Right atrium auricular region (tissue), 2 donors: ENCODE measurements around the gene AKAP13. TPM values are rescaled to one million over a fixed set of nuclear protein-coding genes. Genes with fewer than 3 reads are reported as not detected.

ENCODE experiments used
- DNase-seq: peaks from one replicate; pipeline ENCODE4 v3.0.0-alpha.2; 2019; ENCODE audit warnings: low spot score
- H3K27ac ChIP-seq, 2 donors: fragments of 200-600 bp; sonication (generic); 1 replicate in 1 of 2; 2 replicates in 1 of 2; pipeline ENCODE4 v1.5.1; 2016 to 2019
- H3K27me3 ChIP-seq, 2 donors: fragments of 200-600 bp; sonication (generic); one replicate each; pipeline versions ENCODE4 v1.5.1 to v1.6.0; 2017 to 2019
- H3K36me3 ChIP-seq: fragments of 200-600 bp; sonication (generic); one replicate; pipeline ENCODE4 v1.5.1; 2016
- H3K4me1 ChIP-seq, 2 donors: fragments of 200-600 bp; sonication (generic); one replicate each; pipeline versions ENCODE4 v1.5.1 to v1.6.0; 2017 to 2019
- H3K4me3 ChIP-seq, 2 donors: fragments of 200-600 bp; sonication (generic); 1 replicate in 1 of 2; 2 replicates in 1 of 2; pipeline ENCODE4 v1.5.1; 2017 to 2019; ENCODE audit warnings: mild to moderate bottlenecking in 1 of 2, moderate library complexity in 1 of 2
- H3K9me3 ChIP-seq, 2 donors: fragments of 200-600 bp; sonication (generic); one replicate each; pipeline ENCODE4 v1.5.1; 2019
- CTCF ChIP-seq, 2 donors: fragments of 200-600 bp; sonication (generic); IDR thresholded peaks; one replicate each; pipeline ENCODE4 v1.5.1; 2019; ENCODE audit warnings: antibody characterized with exemption in 2 of 2
- total RNA-seq, 2 donors: library from RNA; depleted of rRNA; stranded (reverse); fragments of >200 nt; gene quantifications; one replicate each; pipeline ENCODE4 v1.1.0, GENCODE V29; 2016

AKAP13 gene
- total RNA-seq, 2 donors from 2014 or later = 293 to 339 TPM

GRCh38 chr15:85711580-85712192 is 331.3 kb downstream of the AKAP13 start:
- Histone ChIP-seq H3K27me3 (no peaks in the 10 kb centered on the region), H3K36me3 (peaks cover 62% of the 10 kb centered on the region), H3K9me3 (no peaks in the 10 kb centered on the region), H3K4me1 (peaks cover 0 to 29% of the 10 kb centered on the region in 2 donors), H3K27ac (peak overlapping the region in 1 of 2 donors; percentile 44), H3K4me3 (no peak overlapping the region)
- no peak for DNase-seq
- no peak for TF ChIP-seq CTCF (IDR thresholded peaks at IDR 0.05)

GRCh38 chr15:85716261-85716660 is 335.9 kb downstream of the AKAP13 start:
- no peak for TF ChIP-seq CTCF (IDR thresholded peaks at IDR 0.05)
- DNase-seq = no peak
- Histone ChIP-seq H3K36me3 (peaks cover 89% of the 10 kb centered on the region), H3K9me3 (no peaks in the 10 kb centered on the region), H3K4me3 (no peak overlapping the region), H3K4me1 (peaks cover 0 to 9% of the 10 kb centered on the region in 2 donors), H3K27ac (peak overlapping the region; percentile 67 to 76), H3K27me3 (no peaks in the 10 kb centered on the region)

GRCh38 chr15:85717212-85717611 is 336.8 kb downstream of the AKAP13 start:
- peak overlapping the region; percentile 67 to 76 for H3K27ac ChIP-seq
- no peak overlapping the region for H3K4me3 ChIP-seq
- H3K4me1 ChIP-seq = peaks cover 0 to 19% of the 10 kb centered on the region in 2 donors
- H3K27me3 ChIP-seq = no peaks in the 10 kb centered on the region
- H3K36me3 ChIP-seq = peaks cover 89% of the 10 kb centered on the region
- no peak for DNase-seq
- TF ChIP-seq CTCF (IDR thresholded peaks at IDR 0.05) = no peak
- no peaks in the 10 kb centered on the region for H3K9me3 ChIP-seq

- peaks cover 0 to 27% of the 10 kb centered on the region in 2 donors for H3K4me1 ChIP-seq
- TF ChIP-seq CTCF (IDR thresholded peaks at IDR 0.05) = no peak
- peak overlapping the region; percentile 76 to 85 for H3K27ac ChIP-seq
- H3K4me3 ChIP-seq = no peak overlapping the region
- DNase-seq = no peak
- no peaks in the 10 kb centered on the region for H3K9me3 ChIP-seq
- H3K36me3 ChIP-seq = peaks cover 92% of the 10 kb centered on the region
- no peaks in the 10 kb centered on the region for H3K27me3 ChIP-seq
These were observed 338.0 kb downstream of the AKAP13 start for GRCh38 chr15:85718271-85718971.

- Histone ChIP-seq H3K4me3 (no peak overlapping the region), H3K27ac (peak overlapping the region; percentile 76 to 85), H3K4me1 (peaks cover 0 to 33% of the 10 kb centered on the region in 2 donors), H3K27me3 (no peaks in the 10 kb centered on the region), H3K9me3 (no peaks in the 10 kb centered on the region), H3K36me3 (peaks cover 92% of the 10 kb centered on the region)
- DNase-seq = no peak
- TF ChIP-seq CTCF (IDR thresholded peaks at IDR 0.05) = no peak
These were observed 338.6 kb downstream of the AKAP13 start for GRCh38 chr15:85718981-85719380.
